Tibial nerve (tissue), 4 donors: Measurements from ENCODE around the gene RBM28.

Source experiments
- EP300 ChIP-seq, 2 donors: sonication (generic); formaldehyde crosslinking; IDR thresholded peaks; one replicate each; pipeline ENCODE4 v1.6.1; 2017; ENCODE audit warnings: antibody characterized with exemption in 2 of 2, mild to moderate bottlenecking in 1 of 2
- POLR2A ChIP-seq, 2 donors: fragments of 450-650 bp; IDR thresholded peaks; one replicate each; pipeline ENCODE4 v1.6.1; 2017; ENCODE audit warnings: antibody characterized with exemption in 2 of 2, mild to moderate bottlenecking in 2 of 2, moderate library complexity in 2 of 2
- TF ChIP-seq, protein P1 (sequence below), 5 experiments: fragments of 200-600 bp in 3 of 5; fragments of 450-650 bp in 2 of 5; sonication (generic) in 3 of 5; IDR thresholded peaks; one replicate each; pipeline ENCODE4 v1.5.1; 2016 to 2019; ENCODE audit warnings: antibody characterized with exemption in 5 of 5, mild to moderate bottlenecking in 3 of 5, moderate library complexity in 2 of 5

DNA sequence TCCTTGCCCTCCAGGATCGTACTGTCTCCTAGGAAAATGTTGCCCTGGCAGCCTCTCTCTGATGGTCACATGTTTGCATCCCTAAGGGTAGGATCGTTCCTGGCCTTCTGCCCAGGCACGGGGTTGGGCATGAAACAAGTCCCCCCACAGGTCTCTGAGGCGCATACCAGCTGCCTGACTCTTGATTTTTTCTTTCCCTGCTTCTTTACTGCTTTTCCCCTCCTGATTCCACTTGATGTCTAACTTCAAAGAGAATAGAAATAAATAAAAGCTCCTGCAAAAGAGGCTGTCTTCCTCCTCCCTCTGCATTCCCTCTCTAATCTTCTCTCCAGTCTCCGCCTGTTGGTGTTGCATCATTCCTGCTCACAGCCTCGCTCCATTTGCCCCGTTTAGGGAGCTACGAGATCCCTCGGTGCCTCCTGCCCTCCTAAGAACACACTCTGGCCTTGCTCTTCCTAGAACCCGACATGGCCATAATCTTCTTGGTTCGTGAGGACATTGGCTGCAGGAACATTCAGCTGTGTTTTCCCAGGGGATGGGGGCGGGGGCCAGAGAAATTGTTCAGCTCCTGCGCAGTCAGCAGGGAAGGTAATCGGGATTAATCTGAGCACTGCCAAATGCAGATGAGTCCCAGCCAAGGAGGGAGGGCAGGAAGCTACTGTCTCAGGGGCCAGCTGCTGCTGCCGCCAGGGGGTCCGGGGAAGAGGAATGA is 76.7 kb downstream of the RBM28 start:
- TF ChIP-seq, protein P1, sequence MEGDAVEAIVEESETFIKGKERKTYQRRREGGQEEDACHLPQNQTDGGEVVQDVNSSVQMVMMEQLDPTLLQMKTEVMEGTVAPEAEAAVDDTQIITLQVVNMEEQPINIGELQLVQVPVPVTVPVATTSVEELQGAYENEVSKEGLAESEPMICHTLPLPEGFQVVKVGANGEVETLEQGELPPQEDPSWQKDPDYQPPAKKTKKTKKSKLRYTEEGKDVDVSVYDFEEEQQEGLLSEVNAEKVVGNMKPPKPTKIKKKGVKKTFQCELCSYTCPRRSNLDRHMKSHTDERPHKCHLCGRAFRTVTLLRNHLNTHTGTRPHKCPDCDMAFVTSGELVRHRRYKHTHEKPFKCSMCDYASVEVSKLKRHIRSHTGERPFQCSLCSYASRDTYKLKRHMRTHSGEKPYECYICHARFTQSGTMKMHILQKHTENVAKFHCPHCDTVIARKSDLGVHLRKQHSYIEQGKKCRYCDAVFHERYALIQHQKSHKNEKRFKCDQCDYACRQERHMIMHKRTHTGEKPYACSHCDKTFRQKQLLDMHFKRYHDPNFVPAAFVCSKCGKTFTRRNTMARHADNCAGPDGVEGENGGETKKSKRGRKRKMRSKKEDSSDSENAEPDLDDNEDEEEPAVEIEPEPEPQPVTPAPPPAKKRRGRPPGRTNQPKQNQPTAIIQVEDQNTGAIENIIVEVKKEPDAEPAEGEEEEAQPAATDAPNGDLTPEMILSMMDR (IDR thresholded peaks at IDR 0.05), result no peak
- no peak for TF ChIP-seq POLR2A (IDR thresholded peaks at IDR 0.05)
- no peak for TF ChIP-seq EP300 (IDR thresholded peaks at IDR 0.05)
